ENCODE results near the gene CELF4. TPM values are rescaled to one million over a fixed set of nuclear protein-coding genes. Genes with fewer than 3 reads are reported as not detected.

The CELF4 gene
- total and polyA plus RNA-seq, 2 donors (not counting 3 experiments of a cell fraction or from before 2014, with no cell fraction given) = not detected

DNA sequence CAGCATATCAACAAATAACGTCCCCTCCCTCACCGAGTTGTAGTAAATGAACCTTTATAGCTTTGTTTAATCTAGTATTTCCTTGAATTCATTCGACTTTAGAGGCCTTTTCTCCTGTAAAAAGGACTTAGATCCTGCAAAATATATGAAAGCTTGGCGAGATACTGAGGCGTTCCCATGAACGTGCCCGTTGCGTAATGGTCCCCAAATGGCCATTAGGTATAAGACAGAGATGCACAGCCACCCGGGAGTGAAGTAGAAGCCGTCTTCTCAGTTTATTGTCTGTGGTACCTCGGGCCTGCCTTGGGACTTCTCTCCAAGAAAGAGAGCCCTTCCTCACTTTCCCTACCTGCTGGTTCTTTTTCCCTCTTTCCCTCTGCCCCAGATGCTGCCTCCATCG, 310.6 kb downstream of the CELF4 start:
- TF ChIP-seq POLR2A (IDR thresholded peaks at IDR 0.05; ENCODE audit: low read depth, low read length) (no peak), JUN (IDR thresholded peaks at IDR 0.05; ENCODE audit: borderline replicate concordance, insufficient read depth, insufficient read length, low read depth) (no peak), FOS (IDR thresholded peaks at IDR 0.05; ENCODE audit: borderline replicate concordance, insufficient read depth, low read length) (no peak), MYC (IDR thresholded peaks at IDR 0.05; ENCODE audit: low read depth, low read length) (no peak), EZH2 (IDR thresholded peaks at IDR 0.05; ENCODE audit: borderline replicate concordance, low read depth, low read length, severe bottlenecking) (no peak), POLR2AphosphoS5 (IDR thresholded peaks at IDR 0.05; ENCODE audit: insufficient read depth, low read depth, low read length) (no peak)
- TF ChIP-seq, protein P1, sequence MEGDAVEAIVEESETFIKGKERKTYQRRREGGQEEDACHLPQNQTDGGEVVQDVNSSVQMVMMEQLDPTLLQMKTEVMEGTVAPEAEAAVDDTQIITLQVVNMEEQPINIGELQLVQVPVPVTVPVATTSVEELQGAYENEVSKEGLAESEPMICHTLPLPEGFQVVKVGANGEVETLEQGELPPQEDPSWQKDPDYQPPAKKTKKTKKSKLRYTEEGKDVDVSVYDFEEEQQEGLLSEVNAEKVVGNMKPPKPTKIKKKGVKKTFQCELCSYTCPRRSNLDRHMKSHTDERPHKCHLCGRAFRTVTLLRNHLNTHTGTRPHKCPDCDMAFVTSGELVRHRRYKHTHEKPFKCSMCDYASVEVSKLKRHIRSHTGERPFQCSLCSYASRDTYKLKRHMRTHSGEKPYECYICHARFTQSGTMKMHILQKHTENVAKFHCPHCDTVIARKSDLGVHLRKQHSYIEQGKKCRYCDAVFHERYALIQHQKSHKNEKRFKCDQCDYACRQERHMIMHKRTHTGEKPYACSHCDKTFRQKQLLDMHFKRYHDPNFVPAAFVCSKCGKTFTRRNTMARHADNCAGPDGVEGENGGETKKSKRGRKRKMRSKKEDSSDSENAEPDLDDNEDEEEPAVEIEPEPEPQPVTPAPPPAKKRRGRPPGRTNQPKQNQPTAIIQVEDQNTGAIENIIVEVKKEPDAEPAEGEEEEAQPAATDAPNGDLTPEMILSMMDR (IDR thresholded peaks at IDR 0.05; ENCODE audit: extremely low read depth in 1 of 2, insufficient read depth in 1 of 2, low read depth in 1 of 2, low read length in 2 of 2) = no peak
- TF ChIP-seq, protein P2, sequence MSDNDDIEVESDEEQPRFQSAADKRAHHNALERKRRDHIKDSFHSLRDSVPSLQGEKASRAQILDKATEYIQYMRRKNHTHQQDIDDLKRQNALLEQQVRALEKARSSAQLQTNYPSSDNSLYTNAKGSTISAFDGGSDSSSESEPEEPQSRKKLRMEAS (IDR thresholded peaks at IDR 0.05; ENCODE audit: insufficient read depth, insufficient read length) = no peak
- no peaks in the 10 kb centered on the region for H3K9me3 ChIP-seq (replicated peaks; ENCODE audit: control insufficient read depth, insufficient read depth, low read length)
- intact Hi-C loops (cut with micrococcal nuclease) = no loop called here
- POLR2A ChIA-PET = no interaction called here
- dilution Hi-C loops (cut with MboI; ENCODE audit: extremely low pct_ligation_motif_present, low sequenced_read_pairs) = no loop called here
- H3K27ac ChIP-seq (ENCODE audit: insufficient read depth, low read depth, low read length) = no peak overlapping the region
- no peaks in the 10 kb centered on the region for H4K20me1 ChIP-seq (replicated peaks; ENCODE audit: control insufficient read depth, extremely low read depth, insufficient read depth, low read length)
- H3K4me3 ChIP-seq (replicated peaks in 1 of 3; ENCODE audit: insufficient read depth in 1 of 3, low read depth in 1 of 3, low read length in 3 of 3) = no peak overlapping the region
- no peaks in the 10 kb centered on the region for H3K4me1 ChIP-seq (ENCODE audit: control insufficient read depth, extremely low read depth, insufficient read depth, low read length)
- H3K4me2 ChIP-seq (ENCODE audit: insufficient read depth, low read length) = no peak overlapping the region
- peaks cover 21 to 30% of the 10 kb centered on the region in 2 experiments for H3K27me3 ChIP-seq (ENCODE audit: control insufficient read depth in 2 of 2, insufficient read depth in 2 of 2, low read length in 2 of 2)
- BruUV-seq (replicated peaks) = no TSS peak
- DNase-seq (ENCODE audit: low read depth, low spot score) = no peak
- H3K79me2 ChIP-seq (ENCODE audit: control insufficient read depth, insufficient read depth, low read length) = no peaks in the 10 kb centered on the region
- no peaks in the 10 kb centered on the region for H3K9me1 ChIP-seq (replicated peaks; ENCODE audit: control insufficient read depth, extremely low read depth, insufficient read depth, low read length)
- H2AFZ ChIP-seq (ENCODE audit: low read depth, low read length) = no peak overlapping the region
- H3K36me3 ChIP-seq (ENCODE audit: control insufficient read depth in 2 of 2, extremely low read depth in 1 of 2, insufficient read depth in 2 of 2, low read length in 2 of 2) = no peaks in the 10 kb centered on the region
- CTCF ChIA-PET = no interaction called here
- no peak for FAIRE-seq
- H3K9ac ChIP-seq (replicated peaks; ENCODE audit: extremely low read depth, insufficient read depth, low read length) = no peak overlapping the region
